Osteoblast (primary cell): ENCODE results near the gene USP1. TPM values are rescaled to one million over a fixed set of nuclear protein-coding genes. Genes with fewer than 3 reads are reported as not detected.

ENCODE experiments used
- DNase-seq: peaks from one replicate; pipeline ENCODE4 v3.0.0; 2011; ENCODE audit warnings: low spot score, mixed read lengths; ENCODE audit not compliant: insufficient read length; ENCODE audit errors: missing footprints
- H2AFZ ChIP-seq: 2 replicates; pipeline ENCODE4 v1.6.0; 2011; ENCODE audit warnings: mild to moderate bottlenecking, low read length
- H3K27ac ChIP-seq: 2 replicates; pipeline ENCODE4 v1.5.1; 2011; ENCODE audit warnings: mild to moderate bottlenecking, low read depth, low read length, moderate library complexity
- H3K27me3 ChIP-seq: 2 replicates; pipeline ENCODE4 v1.6.0; 2012; ENCODE audit warnings: mild to moderate bottlenecking, control low read depth, inconsistent platforms, low read length, moderate library complexity; ENCODE audit not compliant: insufficient read depth
- H3K36me3 ChIP-seq: 2 replicates; pipeline ENCODE4 v1.5.1; 2011; ENCODE audit warnings: mild to moderate bottlenecking, low read length, control low read depth, moderate library complexity; ENCODE audit not compliant: insufficient read depth
- H3K4me1 ChIP-seq: 2 replicates; pipeline ENCODE4 v1.5.1; 2011; ENCODE audit warnings: mild to moderate bottlenecking, low read length, control low read depth, moderate library complexity; ENCODE audit not compliant: insufficient read depth
- H3K4me2 ChIP-seq: 2 replicates; pipeline ENCODE4 v1.6.0; 2011; ENCODE audit warnings: mild to moderate bottlenecking, low read length; ENCODE audit not compliant: insufficient read depth
- H3K4me3 ChIP-seq: fragments of 200-600 bp; sonication (generic); 3 replicates; pipeline ENCODE4 v1.5.1; 2012; ENCODE audit warnings: mild to moderate bottlenecking, low read length, inconsistent platforms; ENCODE audit not compliant: insufficient read depth
- H3K79me2 ChIP-seq: 2 replicates; pipeline ENCODE4 v1.6.0; 2012; ENCODE audit warnings: mild to moderate bottlenecking, low read length, control low read depth, inconsistent platforms; ENCODE audit not compliant: insufficient read depth
- H3K9me3 ChIP-seq: 2 replicates; pipeline ENCODE4 v1.5.1; 2011; ENCODE audit warnings: low read depth, low read length, control low read depth
- H4K20me1 ChIP-seq: 2 replicates; pipeline ENCODE4 v1.6.0; 2012; ENCODE audit warnings: mild to moderate bottlenecking, low read length, control low read depth; ENCODE audit not compliant: insufficient read depth
- CTCF ChIP-seq: IDR thresholded peaks from 2 replicates; pipeline ENCODE4 v1.5.1; 2011; ENCODE audit warnings: mild to moderate bottlenecking, low read depth, low read length, moderate library complexity; ENCODE audit errors: extremely low read depth
- total RNA-seq: library from RNA; depleted of rRNA; stranded (reverse); fragments of >200 nt; gene quantifications from 2 replicates; pipeline ENCODE4 v1.2.3, GENCODE V29; 2012

Gene USP1
- total RNA-seq, 1 donor = 23.5 TPM

GRCh38 chr1:62439652-62440371 lies 3.0 kb downstream of the USP1 start:
- peaks cover 28% of the 10 kb centered on the region for H3K36me3 ChIP-seq
- TF ChIP-seq CTCF = no peak
- peaks cover 15% of the 10 kb centered on the region for H3K4me1 ChIP-seq
- H3K27me3 ChIP-seq = no peaks in the 10 kb centered on the region
- H3K4me2 ChIP-seq = no peak overlapping the region
- no peak for DNase-seq
- no peak overlapping the region for H3K27ac ChIP-seq
- H2AFZ ChIP-seq = no peak overlapping the region
- peaks cover 2% of the 10 kb centered on the region for H4K20me1 ChIP-seq
- H3K4me3 ChIP-seq = no peak overlapping the region
- H3K9me3 ChIP-seq = no peaks in the 10 kb centered on the region
- H3K79me2 ChIP-seq = peaks cover 67% of the 10 kb centered on the region

- Histone ChIP-seq H3K4me2 (no peak overlapping the region), H3K9me3 (no peaks in the 10 kb centered on the region), H4K20me1 (no peaks in the 10 kb centered on the region), H3K4me3 (no peak overlapping the region), H3K27ac (no peak overlapping the region), H3K36me3 (peaks cover 57% of the 10 kb centered on the region), H2AFZ (no peak overlapping the region), H3K79me2 (peaks cover 52% of the 10 kb centered on the region), H3K27me3 (no peaks in the 10 kb centered on the region), H3K4me1 (no peaks in the 10 kb centered on the region)
- no peak for DNase-seq
- no peak for TF ChIP-seq CTCF
These were observed 7.9 kb downstream of the USP1 start for GRCh38 chr1:62444701-62445100.

- no peak for TF ChIP-seq CTCF
These were observed 11.5 kb downstream of the USP1 start for GRCh38 chr1:62448221-62448933.

GRCh38 chr1:62450301-62450700 lies 13.5 kb downstream of the USP1 start:
- DNase-seq = no peak
- Histone ChIP-seq H3K27me3 (no peaks in the 10 kb centered on the region), H3K27ac (no peak overlapping the region), H3K4me2 (no peak overlapping the region), H4K20me1 (no peaks in the 10 kb centered on the region), H3K79me2 (peaks cover 10% of the 10 kb centered on the region), H3K9me3 (no peaks in the 10 kb centered on the region), H2AFZ (no peak overlapping the region), H3K36me3 (peaks cover 50% of the 10 kb centered on the region), H3K4me1 (no peaks in the 10 kb centered on the region), H3K4me3 (no peak overlapping the region)
- no peak for TF ChIP-seq CTCF

More at GRCh38 chr1:62448221-62448933, 11.5 kb downstream of the USP1 start:
- H3K36me3 ChIP-seq = peaks cover 53% of the 10 kb centered on the region
- H3K27ac ChIP-seq = no peak overlapping the region
- no peak overlapping the region for H2AFZ ChIP-seq
- H3K4me3 ChIP-seq = no peak overlapping the region
- no peaks in the 10 kb centered on the region for H3K9me3 ChIP-seq
- no peak for DNase-seq
- H3K27me3 ChIP-seq = no peaks in the 10 kb centered on the region
- H3K4me2 ChIP-seq = no peak overlapping the region
- no peaks in the 10 kb centered on the region for H3K4me1 ChIP-seq
- H3K79me2 ChIP-seq = peaks cover 18% of the 10 kb centered on the region
- H4K20me1 ChIP-seq = no peaks in the 10 kb centered on the region
